PC-9 (cell line): ENCODE measurements around the gene LIN28A. TPM values are rescaled to one million over a fixed set of nuclear protein-coding genes. Genes with fewer than 3 reads are reported as not detected.

Source experiments
- BruUV-seq: library from RNA; stranded (reverse); fragments of 400-500 nt; replicated peaks from 2 replicates; lab custom pipeline; 2021; lab: Mats Ljungman, UMichigan
- CTCF ChIA-PET: fragments of 300-600 bp; sonication (Branson Sonifier 250); formaldehyde crosslinking; loops from one replicate; lab custom pipeline; 2022; ENCODE audit warnings: antibody characterized with exemption; lab: Charles Lee
- POLR2A ChIA-PET: fragments of 300-600 bp; sonication (Branson Sonifier 250); formaldehyde crosslinking; loops from one replicate; lab custom pipeline; 2022; ENCODE audit warnings: antibody characterized with exemption; ENCODE audit not compliant: unreplicated experiment; lab: Charles Lee
- DNase-seq, 2 experiments: peaks; one replicate each; pipeline versions ENCODE4 v3.0.0 to v3.0.0-alpha.2; 2015 to 2022; ENCODE audit warnings: mixed read lengths in 1 of 2
- H2AFZ ChIP-seq: fragments of 200-600 bp; sonication (generic); 2 replicates; pipeline ENCODE4 v1.8.1; 2017; ENCODE audit warnings: antibody characterized with exemption
- H3F3A ChIP-seq: fragments of 200-600 bp; sonication (generic); 2 replicates; pipeline ENCODE4 v1.8.1; 2017; ENCODE audit warnings: antibody characterized with exemption, mild to moderate bottlenecking, low read depth; ENCODE audit not compliant: insufficient read depth
- H3K27ac ChIP-seq: fragments of 200-600 bp; sonication (generic); 2 replicates; pipeline ENCODE4 v1.6.1; 2016; ENCODE audit warnings: mixed run types
- H3K27me3 ChIP-seq: fragments of 200-600 bp; sonication (generic); 2 replicates; pipeline ENCODE4 v1.6.1; 2016; ENCODE audit warnings: low read depth, mixed run types; ENCODE audit not compliant: insufficient read depth
- H3K36me3 ChIP-seq: fragments of 200-600 bp; sonication (generic); 2 replicates; pipeline ENCODE4 v1.6.1; 2016; ENCODE audit warnings: low read depth, mixed run types
- H3K4me1 ChIP-seq: fragments of 200-600 bp; sonication (generic); replicated peaks from 2 replicates; pipeline ENCODE4 v1.6.1; 2016; ENCODE audit warnings: mixed run types; ENCODE audit not compliant: insufficient read depth
- H3K4me2 ChIP-seq: fragments of 200-600 bp; sonication (generic); 2 replicates; pipeline ENCODE4 v1.6.1; 2017; ENCODE audit warnings: mixed run types
- H3K4me3 ChIP-seq: fragments of 200-600 bp; sonication (generic); 2 replicates; pipeline ENCODE4 v1.6.1; 2016; ENCODE audit warnings: mixed run types
- H3K79me2 ChIP-seq: fragments of 200-600 bp; sonication (generic); 2 replicates; pipeline ENCODE4 v1.6.1; 2017; ENCODE audit warnings: low read depth, mixed run types
- H3K9me2 ChIP-seq: fragments of 200-600 bp; sonication (generic); 2 replicates; pipeline ENCODE4 v1.8.1; 2017; ENCODE audit warnings: mild to moderate bottlenecking; ENCODE audit not compliant: insufficient read depth
- H3K9me3 ChIP-seq: fragments of 200-600 bp; sonication (generic); 2 replicates; pipeline ENCODE4 v1.8.1; 2016; ENCODE audit warnings: low read depth; ENCODE audit not compliant: insufficient read depth
- H4K20me1 ChIP-seq: fragments of 200-600 bp; sonication (generic); 2 replicates; pipeline ENCODE4 v1.8.1; 2017; ENCODE audit not compliant: insufficient read depth
- CTCF ChIP-seq: fragments of 200-600 bp; sonication (generic); conservative IDR thresholded peaks from 2 replicates; pipeline ENCODE4 v1.6.1; 2017; ENCODE audit warnings: mixed run types, antibody characterized with exemption, mild to moderate bottlenecking, moderate library complexity
- EZH2 ChIP-seq: fragments of 200-600 bp; sonication (generic); IDR thresholded peaks from 2 replicates; pipeline ENCODE4 v1.8.0; 2017; ENCODE audit warnings: antibody characterized with exemption, low read depth
- intact Hi-C: fragments of 100-400 bp; cut with micrococcal nuclease; formaldehyde crosslinking; loops from one replicate; pipeline ENCODE4 v1.10.0; 2022; ENCODE audit not compliant: unreplicated experiment
- total RNA-seq: library from RNA; stranded (reverse); gene quantifications from 2 replicates; pipeline ENCODE4 v1.2.3, GENCODE V29; 2021

LIN28A gene
- total RNA-seq, 1 experiment from 2014 or later, result not detected

DNA sequence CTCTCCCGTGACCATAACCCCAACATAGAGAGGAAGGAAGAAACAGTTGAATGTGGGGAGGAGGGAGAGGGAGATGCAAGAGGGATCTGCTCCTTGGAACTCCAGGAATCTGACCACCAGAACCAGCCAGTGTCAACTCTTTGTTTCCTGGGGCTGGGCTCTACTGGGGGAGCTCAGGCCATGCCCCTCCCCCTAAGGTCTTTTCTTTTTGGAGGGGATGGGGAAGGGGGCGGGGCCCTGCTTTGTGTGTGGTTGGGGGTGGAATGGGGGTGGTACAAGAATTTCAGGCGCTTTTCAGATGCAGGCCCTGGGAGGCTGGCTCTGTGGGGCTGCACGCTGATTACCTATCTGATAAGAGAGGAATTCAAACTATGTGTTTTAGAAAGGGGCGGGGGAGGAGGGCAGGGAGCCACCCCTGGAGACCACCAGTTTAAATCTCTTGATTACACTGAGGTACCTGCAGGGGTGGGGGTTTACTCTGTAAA lies 8.3 kb downstream of the LIN28A start:
- H3K27me3 ChIP-seq, result no peaks in the 10 kb centered on the region
- no peaks in the 10 kb centered on the region for H4K20me1 ChIP-seq
- TF ChIP-seq CTCF (no peak), EZH2 (no peak)
- BruUV-seq, result no TSS peak
- ChIA-PET CTCF (no interaction called here), POLR2A (no interaction called here)
- H3K4me1 ChIP-seq, result peaks cover 9% of the 10 kb centered on the region
- no peaks in the 10 kb centered on the region for H3K9me3 ChIP-seq
- H3K4me2 ChIP-seq, result no peak overlapping the region
- no peaks in the 10 kb centered on the region for H3K36me3 ChIP-seq
- no peak overlapping the region for H3K4me3 ChIP-seq
- peaks cover 7% of the 10 kb centered on the region for H3F3A ChIP-seq
- H3K79me2 ChIP-seq, result no peaks in the 10 kb centered on the region
- no peak for DNase-seq
- H2AFZ ChIP-seq, result no peak overlapping the region
- no peak overlapping the region for H3K27ac ChIP-seq
- intact Hi-C loops, result loop anchor here (5.0 to 10.0 kb wide), 2 partner anchors 57 to 244 kb away; partner anchors contain the start of genes CNKSR1 and ZNF593OS
- H3K9me2 ChIP-seq, result no peaks in the 10 kb centered on the region

DNA sequence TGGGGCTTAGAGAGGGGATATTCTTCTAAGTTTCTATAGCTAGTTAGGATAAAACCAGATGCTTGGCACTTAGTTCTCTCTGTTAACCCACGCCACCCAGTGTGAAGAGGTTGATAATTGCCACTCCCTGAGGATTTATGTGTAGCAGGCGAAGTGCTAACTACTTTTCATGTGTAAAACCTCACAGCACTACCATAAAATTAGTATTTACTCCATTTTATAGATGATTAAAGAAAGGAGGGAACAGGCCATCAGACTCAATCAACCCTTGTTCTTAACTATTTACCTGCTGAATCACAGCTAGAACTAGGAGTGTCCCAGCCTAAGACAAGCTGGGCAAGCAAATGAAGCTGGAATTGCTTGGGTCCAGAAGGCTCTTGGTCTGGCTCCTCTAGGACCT lies 8.9 kb downstream of the LIN28A start:
- intact Hi-C loops, result loop anchor here (5.0 to 10.0 kb wide), 2 partner anchors 57 to 245 kb away; partner anchors contain the start of genes CNKSR1 and ZNF593OS
- Histone ChIP-seq H3K4me1 (peaks cover 9% of the 10 kb centered on the region), H3K36me3 (no peaks in the 10 kb centered on the region), H3K79me2 (no peaks in the 10 kb centered on the region), H3K9me2 (no peaks in the 10 kb centered on the region), H3K4me3 (no peak overlapping the region), H3K9me3 (no peaks in the 10 kb centered on the region), H3K27ac (no peak overlapping the region), H3F3A (peaks cover 7% of the 10 kb centered on the region), H3K4me2 (no peak overlapping the region), H4K20me1 (no peaks in the 10 kb centered on the region), H2AFZ (no peak overlapping the region), H3K27me3 (no peaks in the 10 kb centered on the region)
- no peak for TF ChIP-seq CTCF
- no peak for TF ChIP-seq EZH2
- BruUV-seq, result no TSS peak
- ChIA-PET POLR2A (no interaction called here), CTCF (no interaction called here)
- DNase-seq, result no peak

GRCh38 chr1:26429721-26430120 lies 19.1 kb downstream of the LIN28A start:
- no peaks in the 10 kb centered on the region for H3K9me2 ChIP-seq
- no peaks in the 10 kb centered on the region for H3K9me3 ChIP-seq
- no peak overlapping the region for H2AFZ ChIP-seq
- BruUV-seq, result no TSS peak
- H3K79me2 ChIP-seq, result peaks cover 13% of the 10 kb centered on the region; the same call in 1 of the 2 replicates
- H3K27ac ChIP-seq, result no peak overlapping the region
- no peaks in the 10 kb centered on the region for H4K20me1 ChIP-seq
- ChIA-PET POLR2A (no interaction called here), CTCF (interaction anchor here (0.6 to 0.7 kb wide), 3 partner anchors 287 to 403 kb away, joined by 5 to 8 read pairs (median 5); no protein-coding TSS in a partner anchor)
- TF ChIP-seq EZH2 (no peak), CTCF (no peak)
- no peaks in the 10 kb centered on the region for H3K27me3 ChIP-seq
- peaks cover 12% of the 10 kb centered on the region for H3K4me1 ChIP-seq
- intact Hi-C loops, result no loop called here
- no peak overlapping the region for H3K4me2 ChIP-seq
- no peak overlapping the region for H3K4me3 ChIP-seq
- DNase-seq, result no peak
- no peaks in the 10 kb centered on the region for H3K36me3 ChIP-seq
- H3F3A ChIP-seq, result peaks cover 7% of the 10 kb centered on the region; the same call in 1 of the 2 replicates
